ENCODE data around the gene WWC2.
"Not testable (repeated sequence)": the region's sequence is repeated elsewhere in the genome, so short reads cannot be mapped to it uniquely, and the experiment has no call there.

WWC2 gene

GRCh38 chr4:183145773-183146172 lies 46.7 kb downstream of the WWC2 start:
- H3K4me1 ChIP-seq (ENCODE audit: insufficient read depth, low read length) = peaks cover 49% of the 10 kb centered on the region
- H3K27ac ChIP-seq (ENCODE audit: low read depth, low read length) = no peak overlapping the region
- no peak overlapping the region for H3K4me3 ChIP-seq (ENCODE audit: low read depth in 1 of 2, low read length in 2 of 2)
- no peaks in the 10 kb centered on the region for H3K9me3 ChIP-seq (ENCODE audit: low read length)
- no peak overlapping the region for H3K9ac ChIP-seq (ENCODE audit: low read length)
- no peaks in the 10 kb centered on the region for H3K36me3 ChIP-seq (ENCODE audit: insufficient read depth, low read length)
- no peaks in the 10 kb centered on the region for H3K27me3 ChIP-seq (ENCODE audit: control insufficient read depth in 1 of 2, insufficient read depth in 2 of 2, low read length in 2 of 2)

- H3K9ac ChIP-seq (ENCODE audit: low read length) = no peak overlapping the region
- H3K27ac ChIP-seq (ENCODE audit: low read depth, low read length) = no peak overlapping the region
These were observed 47.4 kb downstream of the WWC2 start for GRCh38 chr4:183146478-183146877.

GRCh38 chr4:183147196-183147595 lies 48.1 kb downstream of the WWC2 start:
- Histone ChIP-seq H3K36me3 (ENCODE audit: insufficient read depth, low read length) (no peaks in the 10 kb centered on the region), H3K27me3 (ENCODE audit: control insufficient read depth in 1 of 2, insufficient read depth in 2 of 2, low read length in 2 of 2) (no peaks in the 10 kb centered on the region), H3K4me3 (ENCODE audit: low read depth in 1 of 2, low read length in 2 of 2) (no peak overlapping the region), H3K9ac (ENCODE audit: low read length) (no peak overlapping the region), H3K27ac (ENCODE audit: low read depth, low read length) (no peak overlapping the region), H3K9me3 (ENCODE audit: low read length) (no peaks in the 10 kb centered on the region), H3K4me1 (ENCODE audit: insufficient read depth, low read length) (peaks cover 35% of the 10 kb centered on the region)

More at GRCh38 chr4:183146478-183146877, 47.4 kb downstream of the WWC2 start:
- Histone ChIP-seq H3K36me3 (ENCODE audit: insufficient read depth, low read length) (no peaks in the 10 kb centered on the region), H3K9me3 (ENCODE audit: low read length) (no peaks in the 10 kb centered on the region), H3K4me3 (ENCODE audit: low read depth in 1 of 2, low read length in 2 of 2) (no peak overlapping the region), H3K27me3 (ENCODE audit: control insufficient read depth in 1 of 2, insufficient read depth in 2 of 2, low read length in 2 of 2) (no peaks in the 10 kb centered on the region), H3K4me1 (ENCODE audit: insufficient read depth, low read length) (peaks cover 42% of the 10 kb centered on the region)

- Histone ChIP-seq H3K4me3 (ENCODE audit: low read depth in 1 of 2, low read length in 2 of 2) (no peak overlapping the region), H3K27me3 (ENCODE audit: control insufficient read depth in 1 of 2, insufficient read depth in 2 of 2, low read length in 2 of 2) (no peaks in the 10 kb centered on the region), H3K9ac (ENCODE audit: low read length) (no peak overlapping the region), H3K4me1 (ENCODE audit: insufficient read depth, low read length) (peaks cover 27% of the 10 kb centered on the region), H3K36me3 (ENCODE audit: insufficient read depth, low read length) (no peaks in the 10 kb centered on the region), H3K9me3 (ENCODE audit: low read length) (no peaks in the 10 kb centered on the region), H3K27ac (ENCODE audit: low read depth, low read length) (no peak overlapping the region)
These were observed 48.9 kb downstream of the WWC2 start for GRCh38 chr4:183147983-183148382.

- no peak overlapping the region for H3K27ac ChIP-seq (ENCODE audit: low read depth, low read length)
- H3K36me3 ChIP-seq (ENCODE audit: insufficient read depth, low read length) = no peaks in the 10 kb centered on the region
- no peaks in the 10 kb centered on the region for H3K27me3 ChIP-seq (ENCODE audit: control insufficient read depth in 1 of 2, insufficient read depth in 2 of 2, low read length in 2 of 2)
- peaks cover 22% of the 10 kb centered on the region for H3K4me1 ChIP-seq (ENCODE audit: insufficient read depth, low read length)
- no peak overlapping the region for H3K9ac ChIP-seq (ENCODE audit: low read length)
- no peaks in the 10 kb centered on the region for H3K9me3 ChIP-seq (ENCODE audit: low read length)
- no peak overlapping the region for H3K4me3 ChIP-seq (ENCODE audit: low read depth in 1 of 2, low read length in 2 of 2)
These were observed 50.8 kb downstream of the WWC2 start for GRCh38 chr4:183149616-183150539.

- not testable (repeated sequence) for H3K4me3 ChIP-seq (ENCODE audit: low read depth in 1 of 2, low read length in 2 of 2); H3K36me3 ChIP-seq (ENCODE audit: insufficient read depth, low read length); H3K9me3 ChIP-seq (ENCODE audit: low read length); H3K9ac ChIP-seq (ENCODE audit: low read length); H3K27ac ChIP-seq (ENCODE audit: low read depth, low read length); H3K27me3 ChIP-seq (ENCODE audit: control insufficient read depth in 1 of 2, insufficient read depth in 2 of 2, low read length in 2 of 2)
- H3K4me1 ChIP-seq (ENCODE audit: insufficient read depth, low read length) = peaks cover 16% of the 10 kb centered on the region
These were observed 51.6 kb downstream of the WWC2 start for GRCh38 chr4:183150664-183151063.

GRCh38 chr4:183152232-183152631 lies 53.2 kb downstream of the WWC2 start:
- not testable (repeated sequence) for H3K9me3 ChIP-seq (ENCODE audit: low read length); H3K27me3 ChIP-seq (ENCODE audit: control insufficient read depth in 1 of 2, insufficient read depth in 2 of 2, low read length in 2 of 2); H3K36me3 ChIP-seq (ENCODE audit: insufficient read depth, low read length); H3K27ac ChIP-seq (ENCODE audit: low read depth, low read length); H3K4me1 ChIP-seq (ENCODE audit: insufficient read depth, low read length); H3K4me3 ChIP-seq (ENCODE audit: low read depth in 1 of 2, low read length in 2 of 2); H3K9ac ChIP-seq (ENCODE audit: low read length)

- no peaks in the 10 kb centered on the region for H3K27me3 ChIP-seq (ENCODE audit: control insufficient read depth in 1 of 2, insufficient read depth in 2 of 2, low read length in 2 of 2)
- no peaks in the 10 kb centered on the region for H3K36me3 ChIP-seq (ENCODE audit: insufficient read depth, low read length)
- no peaks in the 10 kb centered on the region for H3K9me3 ChIP-seq (ENCODE audit: low read length)
- H3K27ac ChIP-seq (ENCODE audit: low read depth, low read length) = no peak overlapping the region
- H3K4me3 ChIP-seq (ENCODE audit: low read depth in 1 of 2, low read length in 2 of 2) = no peak overlapping the region
- no peak overlapping the region for H3K9ac ChIP-seq (ENCODE audit: low read length)
- H3K4me1 ChIP-seq (ENCODE audit: insufficient read depth, low read length) = no peaks in the 10 kb centered on the region
These were observed 54.3 kb downstream of the WWC2 start for GRCh38 chr4:183153190-183153916.

- no peaks in the 10 kb centered on the region for H3K4me1 ChIP-seq (ENCODE audit: insufficient read depth, low read length)
- no peak overlapping the region for H3K9ac ChIP-seq (ENCODE audit: low read length)
- no peak overlapping the region for H3K4me3 ChIP-seq (ENCODE audit: low read depth in 1 of 2, low read length in 2 of 2)
- no peaks in the 10 kb centered on the region for H3K36me3 ChIP-seq (ENCODE audit: insufficient read depth, low read length)
- no peaks in the 10 kb centered on the region for H3K9me3 ChIP-seq (ENCODE audit: low read length)
- no peaks in the 10 kb centered on the region for H3K27me3 ChIP-seq (ENCODE audit: control insufficient read depth in 1 of 2, insufficient read depth in 2 of 2, low read length in 2 of 2)
- no peak overlapping the region for H3K27ac ChIP-seq (ENCODE audit: low read depth, low read length)
These were observed 55.8 kb downstream of the WWC2 start for GRCh38 chr4:183154701-183155391.

GRCh38 chr4:183155450-183156184 lies 56.6 kb downstream of the WWC2 start:
- Histone ChIP-seq H3K27ac (ENCODE audit: low read depth, low read length) (no peak overlapping the region), H3K36me3 (ENCODE audit: insufficient read depth, low read length) (no peaks in the 10 kb centered on the region), H3K27me3 (ENCODE audit: control insufficient read depth in 1 of 2, insufficient read depth in 2 of 2, low read length in 2 of 2) (no peaks in the 10 kb centered on the region), H3K9ac (ENCODE audit: low read length) (no peak overlapping the region), H3K4me3 (ENCODE audit: low read depth in 1 of 2, low read length in 2 of 2) (no peak overlapping the region), H3K4me1 (ENCODE audit: insufficient read depth, low read length) (no peaks in the 10 kb centered on the region), H3K9me3 (ENCODE audit: low read length) (no peaks in the 10 kb centered on the region)

- H3K27me3 ChIP-seq (ENCODE audit: control insufficient read depth in 1 of 2, insufficient read depth in 2 of 2, low read length in 2 of 2) = no peaks in the 10 kb centered on the region
- H3K27ac ChIP-seq (ENCODE audit: low read depth, low read length) = no peak overlapping the region
- no peaks in the 10 kb centered on the region for H3K36me3 ChIP-seq (ENCODE audit: insufficient read depth, low read length)
- H3K4me1 ChIP-seq (ENCODE audit: insufficient read depth, low read length) = no peaks in the 10 kb centered on the region
- H3K4me3 ChIP-seq (ENCODE audit: low read depth in 1 of 2, low read length in 2 of 2) = no peak overlapping the region
- no peak overlapping the region for H3K9ac ChIP-seq (ENCODE audit: low read length)
- no peaks in the 10 kb centered on the region for H3K9me3 ChIP-seq (ENCODE audit: low read length)
These were observed 58.2 kb downstream of the WWC2 start for GRCh38 chr4:183157215-183157614.

Data from muscle layer of colon (tissue), 2 donors.